ENCODE results near the gene DNAJA4.
"Not testable (repeated sequence)": the region's sequence is repeated elsewhere in the genome, so short reads cannot be mapped to it uniquely, and the experiment has no call there.

The DNAJA4 gene

DNA sequence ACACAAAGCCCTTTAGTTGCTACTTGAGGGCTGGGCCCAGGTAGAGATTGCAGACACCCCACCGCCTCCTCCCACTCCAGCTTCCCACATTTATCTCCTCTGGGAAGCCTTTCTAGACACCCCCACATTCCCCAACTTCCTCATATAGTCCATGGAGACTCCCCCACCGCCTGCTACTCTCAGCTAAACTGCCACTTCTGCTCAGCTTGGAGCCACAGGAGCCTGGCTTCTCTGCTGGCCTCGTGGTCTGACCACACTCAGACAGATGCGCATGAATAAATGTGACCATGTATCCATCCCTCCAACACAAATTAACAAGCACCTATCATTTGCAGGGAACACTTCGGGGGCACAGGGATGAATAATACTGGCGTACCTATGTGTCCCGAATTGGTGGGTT is 19.5 kb upstream of the DNAJA4 start:
- DNase-seq, result no peak

DNA sequence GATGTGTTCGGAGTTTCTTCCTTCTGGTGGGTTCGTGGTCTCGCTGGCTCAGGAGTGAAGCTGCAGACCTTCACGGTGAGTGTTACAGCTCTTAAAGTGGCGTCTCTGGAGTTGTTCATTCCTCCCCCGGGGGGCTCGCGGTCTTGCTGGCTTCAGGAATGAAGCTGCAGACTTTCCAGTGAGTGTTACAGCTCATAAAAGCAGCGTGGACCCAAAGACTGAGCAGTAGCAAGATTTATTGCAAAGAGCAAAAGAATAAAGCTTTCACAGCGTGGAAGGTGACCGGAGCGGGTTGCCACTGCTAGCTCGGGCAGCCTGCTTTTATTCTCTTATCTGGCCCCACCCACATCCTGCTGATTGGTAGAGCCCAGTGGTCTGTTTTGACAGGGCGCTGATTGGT is 19.0 kb upstream of the DNAJA4 start:
- not testable (repeated sequence) for DNase-seq

DNA sequence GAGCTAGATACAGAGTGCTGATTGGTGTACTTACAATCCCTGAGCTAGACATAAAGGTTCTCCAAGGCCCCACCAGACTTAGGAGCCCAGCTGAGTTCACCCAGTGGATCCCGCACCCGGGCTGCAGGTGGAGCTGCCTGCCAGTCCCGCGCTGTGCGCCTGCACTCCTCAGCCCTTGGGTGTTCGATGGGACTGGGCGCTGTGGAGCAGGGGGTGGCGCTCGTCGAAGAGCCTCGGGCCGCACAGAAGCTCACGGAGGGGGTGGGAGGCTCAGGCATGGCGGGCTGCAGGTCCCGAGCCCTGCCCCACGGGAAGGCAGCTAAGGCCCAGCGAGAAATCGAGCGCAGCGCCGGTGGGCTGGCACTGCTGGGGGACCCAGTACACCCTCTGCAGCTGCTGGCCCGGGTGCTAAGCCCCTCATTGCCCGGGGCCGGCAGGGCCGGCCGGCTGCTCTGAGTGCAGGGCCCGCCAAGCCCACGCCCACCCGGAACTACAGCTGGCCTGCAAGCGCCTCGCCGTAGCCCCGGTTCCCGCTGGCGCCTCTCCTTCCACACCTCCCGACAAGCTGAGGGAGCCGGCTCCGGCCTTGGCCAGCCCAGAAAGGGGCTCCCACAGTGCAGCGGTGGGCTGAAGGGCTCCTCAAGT is 18.3 kb upstream of the DNAJA4 start:
- not testable (repeated sequence) for DNase-seq

DNA sequence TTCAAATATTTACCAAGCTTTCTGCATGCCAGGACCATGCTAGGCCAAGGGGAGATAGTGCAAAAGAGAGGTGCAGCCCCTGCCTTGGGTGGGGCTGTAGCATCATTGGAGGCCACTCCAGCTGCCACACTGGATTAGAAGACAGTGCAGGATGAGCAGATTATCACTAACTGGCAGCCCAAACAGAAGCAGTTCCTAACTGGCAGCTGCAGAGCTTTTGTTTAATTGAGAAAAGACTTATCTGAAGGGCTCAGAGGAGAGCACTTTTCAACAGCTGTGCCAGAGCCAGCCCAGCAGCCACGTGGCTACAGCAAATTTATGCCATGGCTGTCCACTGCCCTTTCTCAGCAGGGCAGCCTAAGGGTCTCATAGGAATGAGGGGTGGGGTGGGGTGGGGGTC is 16.5 kb upstream of the DNAJA4 start:
- DNase-seq, result no peak

DNA sequence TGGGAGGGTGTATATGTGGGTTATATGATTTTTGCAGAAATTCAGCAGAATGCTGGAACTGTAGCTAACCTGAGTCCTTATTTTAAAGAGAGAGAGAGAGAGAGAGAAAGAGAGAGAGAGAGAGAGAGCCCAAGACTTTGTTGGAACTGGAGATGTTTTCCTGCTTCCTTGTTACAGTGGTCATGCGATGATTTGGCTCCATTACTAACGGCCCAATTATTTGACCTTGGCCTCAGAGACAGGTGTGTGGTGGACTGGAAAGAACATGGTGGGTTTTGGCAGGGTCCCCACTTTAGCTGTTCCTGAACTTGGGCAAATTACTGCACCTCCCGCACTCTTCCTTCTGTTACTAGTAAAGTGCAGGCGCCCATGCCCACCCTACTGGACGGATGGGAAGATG is 15.2 kb upstream of the DNAJA4 start:
- DNase-seq, result no peak

DNA sequence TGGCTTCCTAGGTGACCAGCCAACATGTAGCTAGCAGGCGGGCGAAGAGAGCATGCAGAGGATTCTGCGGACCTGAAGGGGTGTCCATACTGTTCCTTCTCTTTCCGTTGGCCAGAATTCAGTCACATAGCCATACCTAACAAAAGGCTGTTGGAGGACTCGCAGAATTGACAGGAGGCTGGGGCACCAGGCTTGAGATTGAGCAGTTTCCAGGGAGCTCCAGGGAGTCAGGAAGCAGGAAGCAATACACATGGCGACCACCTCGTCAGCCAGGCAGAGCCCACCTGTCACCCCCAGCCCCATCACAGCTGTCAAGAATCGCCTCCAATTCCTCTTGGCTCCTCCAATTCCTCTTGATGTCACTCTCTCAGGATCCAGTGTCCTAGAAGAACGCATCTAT is 13.2 kb upstream of the DNAJA4 start:
- DNase-seq, result no peak

DNA sequence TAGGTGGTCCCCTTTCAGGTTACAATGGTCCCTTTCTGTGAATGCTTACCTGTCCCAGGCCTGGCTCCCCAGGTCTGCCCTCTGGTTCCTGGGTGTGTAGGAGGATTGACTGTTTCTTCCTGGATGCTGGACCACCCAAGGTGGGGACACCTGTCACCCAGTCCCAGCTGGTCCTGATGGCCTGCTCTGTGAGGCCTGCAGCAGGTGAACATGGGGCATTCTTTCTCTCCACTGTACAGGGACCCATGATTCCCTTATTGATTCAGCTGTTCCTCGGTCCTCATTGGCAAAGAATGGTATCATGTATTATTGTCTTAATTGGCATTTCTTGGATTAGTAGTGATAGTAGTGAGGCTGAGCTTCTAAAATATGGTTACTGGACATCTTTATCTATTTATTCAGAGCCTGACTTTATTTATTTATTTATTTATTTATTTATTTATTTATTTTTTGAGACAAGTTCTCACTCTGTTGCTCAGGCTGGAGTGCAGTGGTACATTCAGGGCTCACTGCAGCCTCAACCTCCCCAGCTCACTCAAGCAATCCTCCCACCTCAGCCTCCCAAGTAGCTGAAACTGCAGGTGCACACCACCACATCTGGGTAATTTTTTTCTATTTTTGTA is 8.8 kb upstream of the DNAJA4 start:
- DNase-seq, result no peak

DNA sequence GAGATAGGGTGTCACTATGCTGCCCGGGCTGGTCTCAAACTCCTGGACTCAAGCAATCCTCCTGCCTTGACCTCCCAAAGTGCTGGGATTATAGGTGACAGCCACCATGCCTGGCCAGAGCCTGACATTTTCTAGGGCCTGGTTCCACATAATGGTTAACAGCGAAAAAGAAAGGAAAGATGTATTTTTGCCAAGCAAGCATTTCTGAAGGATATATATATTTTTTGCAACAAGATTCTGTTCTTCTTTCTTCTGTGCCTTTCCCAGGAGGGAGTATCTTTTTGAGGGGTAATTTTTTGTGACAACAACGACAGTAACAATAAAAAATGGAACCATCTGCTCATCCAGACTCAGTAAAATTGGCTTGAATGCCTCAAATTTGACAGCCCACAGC is 8.3 kb upstream of the DNAJA4 start:
- DNase-seq, result no peak

DNA sequence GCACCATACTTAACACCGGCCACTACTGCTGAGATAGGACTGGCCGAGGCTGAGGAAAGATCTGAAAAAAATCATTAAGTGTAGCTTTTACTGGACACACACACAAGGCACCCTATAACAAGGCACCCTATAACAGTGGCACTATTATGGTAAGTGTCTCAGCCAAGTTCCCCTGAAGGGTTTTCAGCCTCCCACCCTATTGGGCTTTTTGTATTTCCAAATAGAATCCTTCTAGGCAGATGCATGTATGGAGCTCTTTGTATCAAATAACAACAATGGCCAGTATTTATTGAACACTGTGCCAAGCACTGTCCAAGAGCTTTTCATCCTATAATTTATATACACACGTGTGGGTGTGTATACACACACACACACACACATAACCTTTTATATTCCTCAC is 6.7 kb upstream of the DNAJA4 start:
- DNase-seq, result peak in 1 of 2 donors; percentile 62

DNA sequence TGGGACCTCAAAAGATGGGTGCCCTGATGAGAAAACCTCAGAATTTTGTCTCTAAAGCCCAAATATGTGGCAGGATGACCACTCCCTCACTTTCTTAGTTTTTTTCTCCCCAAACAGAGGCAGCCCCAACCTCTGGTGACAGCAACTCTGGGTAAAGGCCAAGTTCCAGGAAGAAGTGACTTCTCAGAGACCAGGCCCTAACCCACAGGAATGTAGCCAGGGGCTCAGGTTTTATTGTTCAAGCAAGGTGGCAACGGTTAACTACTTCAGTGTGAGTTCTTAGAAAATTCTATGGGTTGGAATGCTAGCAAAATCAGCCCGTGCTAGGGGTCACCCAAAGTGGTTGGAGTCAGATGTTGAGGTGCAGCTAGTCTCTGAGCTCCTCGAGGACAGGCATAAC is 5.1 kb upstream of the DNAJA4 start:
- no peak for DNase-seq

DNA sequence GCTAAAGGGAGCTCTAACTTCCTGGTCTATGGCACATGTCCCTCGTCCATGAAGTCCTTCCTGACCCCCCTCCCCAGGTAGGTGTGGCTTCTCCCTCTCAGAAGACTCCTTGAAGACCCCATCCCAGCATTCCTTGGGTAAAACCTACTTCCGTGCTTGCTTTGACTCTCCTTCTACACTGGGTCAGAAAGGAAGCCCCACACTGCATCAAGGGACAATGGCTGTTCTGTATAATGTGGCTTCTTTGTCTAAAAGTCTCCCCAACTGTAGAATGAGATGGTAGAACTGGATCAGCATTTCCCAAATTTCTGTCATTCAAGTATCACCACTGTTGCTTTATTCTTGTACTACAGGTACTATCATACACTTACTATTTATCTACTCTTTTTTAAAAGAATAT is 3.9 kb upstream of the DNAJA4 start:
- no peak for DNase-seq

DNA sequence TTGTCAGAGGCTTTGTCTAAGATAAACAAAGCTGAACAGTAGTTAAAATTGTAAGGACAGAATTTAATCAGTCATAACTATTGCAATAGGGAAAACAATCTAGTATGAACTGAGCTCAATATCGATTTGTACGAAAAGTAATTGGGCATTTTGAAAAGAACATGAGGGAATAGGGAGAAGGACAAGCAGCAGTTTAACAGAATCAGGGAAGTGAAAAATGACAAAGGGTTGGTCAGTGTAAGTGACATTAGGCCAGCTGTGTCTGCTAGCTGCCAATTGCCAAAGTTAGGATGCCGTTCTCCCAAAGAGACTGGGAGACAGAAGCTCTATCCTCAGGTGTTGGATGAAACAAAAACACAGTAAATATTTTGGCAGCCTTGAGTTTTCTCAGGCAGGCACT is 3.3 kb upstream of the DNAJA4 start:
- DNase-seq, result peak in 1 of 2 donors; percentile 8

DNA sequence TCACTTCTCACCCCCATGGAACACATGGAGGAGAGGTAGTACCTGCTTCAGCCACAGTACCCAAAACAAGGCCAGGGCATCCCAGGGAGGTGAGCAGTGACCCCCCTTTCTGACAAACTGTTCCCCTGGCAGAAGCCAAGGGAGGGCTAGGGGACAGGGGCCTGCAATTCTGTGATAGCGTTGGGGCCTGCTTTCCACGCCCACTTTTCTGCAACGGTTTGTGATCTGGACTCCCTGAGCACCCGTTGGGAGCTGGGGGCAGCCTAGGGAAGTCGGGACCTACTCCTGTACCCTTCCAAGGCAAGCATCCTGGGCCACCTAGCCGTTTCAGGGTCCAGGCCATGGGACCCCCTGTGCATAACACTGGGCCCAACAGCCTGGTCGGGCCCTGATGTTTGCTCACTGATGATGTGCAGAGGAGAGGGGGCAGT is 996 bp upstream of the DNAJA4 start:
- no peak for DNase-seq

DNA sequence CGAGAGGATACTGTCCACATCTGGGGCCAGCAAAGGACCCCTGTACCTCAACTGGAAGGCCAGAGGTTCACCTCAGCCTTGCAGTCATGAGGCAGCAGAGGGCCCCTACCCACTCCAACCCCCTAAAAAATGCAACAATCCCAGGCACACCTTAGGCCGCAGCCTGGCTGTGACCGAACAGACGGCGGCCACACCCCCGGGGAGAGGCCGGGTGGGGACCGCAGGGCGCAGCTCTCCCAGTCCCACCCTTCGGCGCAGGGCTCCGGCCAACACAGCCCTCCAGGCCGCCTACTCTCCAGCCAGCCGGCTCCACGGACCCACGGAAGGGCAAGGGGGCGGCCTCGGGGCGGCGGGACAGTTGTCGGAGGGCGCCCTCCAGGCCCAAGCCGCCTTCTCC is 457 bp upstream of the DNAJA4 start:
- no peak for DNase-seq

DNA sequence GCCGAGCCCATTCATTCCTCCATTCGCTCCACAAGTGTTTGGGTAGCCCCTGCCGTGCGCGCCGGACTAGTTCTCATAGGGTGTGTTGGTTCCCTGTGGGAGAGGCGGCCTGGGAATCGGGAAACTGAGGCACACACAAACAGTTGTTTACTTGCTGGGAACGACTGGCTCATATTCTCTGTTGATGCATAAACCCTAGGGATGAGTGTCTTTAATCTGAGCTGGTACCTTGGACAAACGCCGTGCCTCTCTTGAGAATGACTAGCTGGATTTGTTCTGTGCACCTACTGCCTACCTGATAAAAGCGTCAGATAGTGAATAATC is 737 bp downstream of the DNAJA4 start:
- DNase-seq, result no peak

DNA sequence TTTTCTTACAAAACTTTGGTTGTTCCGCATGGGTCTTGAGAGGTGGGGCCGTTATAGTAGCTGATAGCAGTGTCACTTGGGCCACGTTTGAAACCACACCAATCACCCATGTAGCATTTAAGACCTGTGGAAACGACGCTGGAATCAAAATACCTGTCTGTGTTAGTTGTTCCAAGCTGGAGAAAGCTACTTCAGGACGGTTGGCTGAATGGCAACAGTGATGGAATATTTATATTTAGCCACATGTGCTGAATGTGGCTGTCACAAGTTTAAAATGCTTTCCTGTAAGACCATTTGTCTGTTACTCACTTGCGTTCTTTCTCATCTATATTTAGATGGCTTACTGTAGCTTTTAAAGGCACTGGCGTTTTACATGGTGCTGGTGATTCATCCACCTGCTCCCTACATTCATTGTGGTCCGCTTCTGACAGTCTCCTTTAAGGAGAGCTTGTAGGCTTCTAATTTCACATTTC is 1.4 kb downstream of the DNAJA4 start:
- no peak for DNase-seq

DNA sequence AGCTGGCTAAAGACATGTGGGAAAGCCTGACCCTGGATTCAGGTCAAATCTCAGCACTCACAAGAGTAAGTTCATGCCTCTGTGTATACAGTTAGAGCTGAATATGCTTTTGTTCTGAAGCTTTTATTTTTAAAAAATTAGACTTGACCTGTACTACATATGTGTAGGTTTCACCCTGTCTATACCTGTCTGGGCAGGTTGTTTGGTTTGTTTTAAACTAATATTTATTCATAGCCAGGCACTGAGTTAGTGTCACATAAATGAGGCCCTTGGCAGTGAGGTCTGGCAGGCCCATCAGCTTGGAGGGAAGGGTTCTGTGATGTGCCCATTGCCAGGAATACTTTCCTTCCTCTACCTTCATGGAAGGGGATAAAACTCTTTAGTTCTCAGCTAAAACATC is 1.9 kb downstream of the DNAJA4 start:
- DNase-seq, result no peak

DNA sequence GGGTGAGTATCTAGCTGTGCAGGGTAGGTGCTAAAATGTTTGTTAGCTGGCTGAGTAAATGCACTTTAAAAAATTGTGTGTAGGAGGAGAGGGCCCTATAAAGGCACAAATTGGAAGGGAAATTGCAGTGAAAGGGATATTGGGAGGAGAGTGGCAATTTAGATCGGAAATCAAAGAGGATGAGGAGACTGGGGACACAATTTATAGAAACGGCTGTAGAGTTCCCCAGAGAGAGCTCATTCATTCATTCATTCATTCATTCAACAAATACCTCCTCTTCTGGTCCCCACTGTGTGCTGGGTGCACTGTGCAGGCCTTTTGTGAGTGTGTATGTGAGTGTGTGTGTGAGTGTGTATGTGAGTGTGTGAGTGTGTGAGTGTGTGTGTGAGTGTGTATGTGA is 2.4 kb downstream of the DNAJA4 start:
- no peak for DNase-seq

DNA sequence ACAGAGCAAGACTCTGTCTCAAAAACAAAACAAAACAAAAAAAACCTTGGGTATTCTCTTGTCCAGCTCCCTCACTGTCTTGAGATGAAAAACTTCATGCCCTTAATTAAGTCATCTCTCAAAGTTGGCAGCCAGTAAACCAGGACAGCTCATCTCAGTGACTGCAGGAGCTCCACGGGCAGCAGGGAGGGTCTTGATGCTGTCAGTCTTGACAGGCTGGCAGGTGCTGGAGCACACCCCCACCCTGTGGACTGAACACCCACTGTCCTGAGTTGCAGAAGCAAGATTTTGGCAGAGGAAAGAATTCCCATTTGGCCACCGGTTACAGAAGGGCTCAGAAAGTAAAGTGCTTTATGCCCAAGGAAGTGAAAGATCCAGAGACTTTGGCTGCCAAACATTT is 8.0 kb downstream of the DNAJA4 start:
- DNase-seq, result no peak

DNA sequence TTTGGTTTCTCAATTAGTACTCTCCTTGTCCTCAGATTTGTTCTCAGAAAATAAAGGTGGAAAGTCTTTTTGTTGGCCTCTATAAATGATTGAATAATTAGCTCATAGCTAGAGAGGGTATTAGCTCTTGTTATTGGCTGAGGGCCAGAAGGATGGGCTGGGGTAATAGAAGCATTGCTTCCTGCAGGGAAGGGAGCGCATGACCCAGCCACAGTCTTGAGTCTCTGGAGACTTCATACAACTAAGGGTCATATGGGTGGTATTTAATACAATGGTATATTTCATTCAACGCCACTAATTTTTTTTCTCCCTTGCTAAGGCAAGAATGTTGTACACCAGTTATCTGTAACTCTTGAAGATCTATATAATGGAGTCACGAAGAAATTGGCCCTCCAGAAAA is 8.4 kb downstream of the DNAJA4 start:
- no peak for DNase-seq

DNA sequence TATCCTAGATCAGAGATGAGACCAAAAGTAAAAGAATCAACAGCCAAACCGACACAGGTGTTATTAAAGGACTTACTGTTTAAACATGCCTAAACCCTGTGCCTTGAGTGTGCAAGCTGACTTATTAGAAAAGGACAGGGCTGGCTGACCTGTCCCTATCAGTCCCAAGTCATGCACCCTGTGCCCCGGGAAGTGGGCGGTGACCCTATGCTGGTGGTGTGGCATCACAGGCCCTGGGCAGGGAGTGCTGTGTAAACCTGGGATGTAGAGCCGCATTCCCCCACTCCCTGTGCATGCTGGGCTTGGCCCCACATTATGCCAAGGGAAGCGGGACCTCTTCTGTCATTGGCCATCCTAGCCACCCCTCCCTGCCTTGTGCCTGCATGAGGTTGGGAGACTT is 10.6 kb downstream of the DNAJA4 start:
- no peak for DNase-seq

DNA sequence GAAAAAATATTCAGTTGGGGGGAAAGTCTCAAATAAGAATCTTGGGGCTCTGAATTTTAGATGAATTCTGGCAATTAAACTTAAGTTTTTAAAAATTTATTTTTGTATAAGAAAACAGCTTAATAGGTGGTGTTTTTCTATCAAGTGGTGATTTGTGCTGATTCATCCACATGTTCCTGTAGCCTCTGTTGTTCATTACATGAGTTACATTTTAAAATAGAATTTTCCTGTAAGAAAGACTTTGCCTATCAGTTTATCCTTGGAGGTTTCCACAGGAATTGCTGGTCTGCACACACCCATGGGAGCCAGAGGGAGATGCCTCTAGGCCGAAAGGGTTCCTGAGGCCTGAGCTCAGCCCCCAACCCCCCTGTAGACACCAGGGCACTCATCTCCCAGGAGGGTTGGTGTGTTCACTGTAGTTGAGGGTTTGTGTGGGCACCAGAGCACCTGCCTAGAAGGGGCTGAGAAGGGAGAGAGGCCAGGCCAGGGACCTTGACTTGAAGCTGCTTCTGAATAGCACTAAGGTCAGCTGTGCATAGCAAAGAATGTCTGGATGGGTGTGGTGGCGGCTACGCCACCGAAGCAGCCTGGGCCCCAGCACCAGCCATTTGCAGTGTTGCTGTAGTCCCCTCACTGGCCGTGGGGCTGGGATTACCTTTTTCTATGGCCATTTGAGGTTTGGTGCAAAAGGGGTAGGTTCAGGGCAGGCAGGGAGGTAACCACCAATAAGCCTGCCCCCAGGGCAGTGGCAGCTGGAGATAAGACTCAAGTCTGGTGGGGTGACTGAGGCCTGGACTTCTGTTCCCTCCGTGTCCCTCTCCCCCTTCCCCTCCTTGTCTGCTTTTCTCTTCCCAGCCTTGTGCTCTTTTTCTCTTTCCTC is 11.9 kb downstream of the DNAJA4 start:
- DNase-seq, result no peak

DNA sequence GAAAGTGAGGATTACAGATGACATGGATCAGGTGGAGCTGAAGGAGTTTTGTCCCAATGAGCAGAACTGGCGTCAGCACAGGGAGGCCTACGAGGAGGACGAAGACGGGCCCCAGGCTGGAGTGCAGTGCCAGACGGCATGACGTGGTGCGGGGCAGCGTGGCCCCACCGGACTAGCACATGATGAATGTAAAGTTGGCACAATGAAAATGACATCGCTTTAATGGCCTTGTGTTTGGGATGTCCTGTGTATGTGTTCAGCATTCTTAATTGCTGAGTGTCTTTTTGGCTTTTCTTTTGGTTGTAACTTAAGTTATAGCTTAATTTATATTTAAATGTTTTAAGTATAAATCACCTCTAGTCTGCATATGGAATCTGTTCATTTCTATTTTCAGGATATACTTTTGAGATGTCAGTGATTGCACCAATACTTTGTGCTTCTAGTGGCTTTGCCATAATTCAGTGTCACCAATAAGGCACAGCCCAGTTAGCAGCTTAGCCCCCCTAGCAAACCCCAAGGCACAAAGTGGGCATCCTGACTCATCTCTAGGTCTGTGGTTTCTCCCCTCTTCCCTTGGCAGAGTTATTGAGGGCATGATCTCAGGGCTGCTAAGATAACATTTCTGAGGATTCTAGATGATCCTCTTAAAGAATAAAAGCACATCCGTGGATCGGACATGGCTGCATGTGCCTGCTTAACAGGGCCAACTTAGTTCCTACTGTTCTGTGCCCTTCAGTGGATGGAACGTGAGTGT is 16.1 kb downstream of the DNAJA4 start:
- no peak for DNase-seq
